IMR-90 (cell line): ENCODE data around the gene OR51E2. TPM values are rescaled to one million over a fixed set of nuclear protein-coding genes. Genes with fewer than 3 reads are reported as not detected.
A peak's percentile ranks its signal among the peaks of the same experiment; 100 is the strongest.

Experiments
- ATAC-seq: fragments of 200-7000 bp; cut with Tn5 transposase; 2 replicates; pipeline ENCODE4 v1.9.1; 2020; ENCODE audit warnings: low read depth, mild to moderate bottlenecking, moderate library complexity
- BruUV-seq: library from RNA; stranded (reverse); fragments of 400-500 nt; replicated peaks from 2 replicates; lab custom pipeline; 2021; lab: Mats Ljungman, UMichigan
- CTCF ChIA-PET: fragments of 300-600 bp; formaldehyde crosslinking; extraction: SDS; loops from one replicate; lab custom pipeline; 2021; ENCODE audit warnings: antibody characterized with exemption; lab: Yijun Ruan, JAX
- POLR2A ChIA-PET: fragments of 300-600 bp; sonication (Branson Sonifier 250); formaldehyde crosslinking; loops from one replicate; lab custom pipeline; 2022; ENCODE audit warnings: antibody characterized with exemption; ENCODE audit not compliant: unreplicated experiment; lab: Charles Lee
- DNase-seq: peaks from one replicate; pipeline ENCODE4 v3.0.0; 2013
- H2AFZ ChIP-seq: replicated peaks from 2 replicates; pipeline ENCODE3; 2013; ENCODE audit warnings: low read length, mild to moderate bottlenecking; ENCODE audit not compliant: poor library complexity
- H2AK5ac ChIP-seq: 2 replicates; pipeline ENCODE4 v1.6.1; 2013; ENCODE audit warnings: low read depth, low read length, inconsistent platforms
- H2AK9ac ChIP-seq: replicated peaks from 2 replicates; pipeline ENCODE3; 2013; ENCODE audit warnings: mild to moderate bottlenecking, low read depth, low read length, moderate library complexity; ENCODE audit not compliant: poor library complexity
- H2BK120ac ChIP-seq: 2 replicates; pipeline ENCODE4 v1.6.1; 2013; ENCODE audit warnings: low read depth, low read length, inconsistent platforms
- H2BK15ac ChIP-seq: 3 replicates; pipeline ENCODE4 v1.6.1; 2013; ENCODE audit warnings: low read depth, low read length, inconsistent platforms
- H2BK20ac ChIP-seq: 2 replicates; pipeline ENCODE4 v1.6.1; 2013; ENCODE audit warnings: low read depth, mild to moderate bottlenecking, inconsistent platforms, low read length, moderate library complexity
- H2BK5ac ChIP-seq: 2 replicates; pipeline ENCODE4 v1.6.1; 2013; ENCODE audit warnings: mild to moderate bottlenecking, low read depth, low read length, inconsistent platforms; ENCODE audit not compliant: poor library complexity, severe bottlenecking
- H3K14ac ChIP-seq: replicated peaks from 2 replicates; pipeline ENCODE4 v1.6.1; 2013; ENCODE audit warnings: low read depth, low read length, inconsistent platforms
- H3K18ac ChIP-seq: 2 replicates; pipeline ENCODE4 v1.6.1; 2013; ENCODE audit warnings: low read depth, low read length, control low read depth
- H3K23ac ChIP-seq: 2 replicates; pipeline ENCODE4 v1.6.1; 2013; ENCODE audit warnings: low read depth, low read length, inconsistent platforms
- H3K27ac ChIP-seq: 2 replicates; pipeline ENCODE4 v1.5.1; 2013; ENCODE audit warnings: mild to moderate bottlenecking, control low read depth, low read length; ENCODE audit not compliant: insufficient read depth
- H3K27me3 ChIP-seq: 2 replicates; pipeline ENCODE4 v1.6.1; 2013; ENCODE audit warnings: low read length; ENCODE audit not compliant: control insufficient read depth, insufficient read depth
- H3K36me3 ChIP-seq: 2 replicates; pipeline ENCODE4 v1.6.1; 2013; ENCODE audit warnings: low read length, mixed read lengths; ENCODE audit not compliant: control insufficient read depth, insufficient read depth
- H3K4ac ChIP-seq: 2 replicates; pipeline ENCODE4 v1.6.1; 2013; ENCODE audit warnings: low read depth, low read length, inconsistent platforms
- H3K4me1 ChIP-seq: 2 replicates; pipeline ENCODE4 v1.6.1; 2013; ENCODE audit warnings: low read length, mixed read lengths; ENCODE audit not compliant: control insufficient read depth, insufficient read depth
- H3K4me2 ChIP-seq: 2 replicates; pipeline ENCODE4 v1.6.1; 2013; ENCODE audit warnings: low read depth, mild to moderate bottlenecking, control low read depth, low read length, moderate library complexity
- H3K4me3 ChIP-seq: 2 replicates; pipeline ENCODE4 v1.5.1; 2013; ENCODE audit warnings: low read depth, mild to moderate bottlenecking, control low read depth, low read length, moderate library complexity; ENCODE audit not compliant: insufficient read depth
- H3K56ac ChIP-seq: 2 replicates; pipeline ENCODE4 v1.6.1; 2013; ENCODE audit warnings: low read length, inconsistent platforms; ENCODE audit not compliant: insufficient read depth; ENCODE audit errors: extremely low read depth
- H3K79me1 ChIP-seq, 2 experiments: 2 replicates each; pipeline ENCODE4 v1.6.1; 2013; ENCODE audit warnings: low read length in 2 of 2, inconsistent platforms in 1 of 2, low read depth in 1 of 2
- H3K9ac ChIP-seq: 2 replicates; pipeline ENCODE4 v1.6.1; 2013; ENCODE audit warnings: low read depth, low read length, control low read depth
- H3K9me1 ChIP-seq: 2 replicates; pipeline ENCODE4 v1.6.1; 2013; ENCODE audit warnings: low read length, inconsistent platforms; ENCODE audit not compliant: insufficient read depth
- H3K9me3 ChIP-seq: 2 replicates; pipeline ENCODE4 v1.6.1; 2013; ENCODE audit warnings: low read length; ENCODE audit not compliant: control insufficient read depth, insufficient read depth
- H4K20me1 ChIP-seq: 2 replicates; pipeline ENCODE4 v1.6.1; 2013; ENCODE audit warnings: low read length, inconsistent platforms; ENCODE audit not compliant: insufficient read depth
- H4K5ac ChIP-seq: 2 replicates; pipeline ENCODE4 v1.6.1; 2013; ENCODE audit warnings: mild to moderate bottlenecking, low read depth, low read length, control low read depth
- H4K8ac ChIP-seq, 2 experiments: 2 replicates each; pipeline ENCODE4 v1.6.1; 2013; ENCODE audit warnings: low read depth in 2 of 2, low read length in 2 of 2, control low read depth in 1 of 2, inconsistent platforms in 1 of 2
- H4K91ac ChIP-seq: 2 replicates; pipeline ENCODE4 v1.6.1; 2013; ENCODE audit warnings: low read depth, low read length, inconsistent platforms; ENCODE audit not compliant: insufficient read depth
- CEBPB ChIP-seq: IDR thresholded peaks from 2 replicates; pipeline ENCODE4 v1.6.1; 2012; ENCODE audit warnings: low read depth, low read length, improper control_type of control experiment
- FOS ChIP-seq: fragments of 150-350 bp; IDR thresholded peaks from 2 replicates; pipeline ENCODE4 v1.6.1; 2016; ENCODE audit warnings: low read depth, low read length
- MXI1 ChIP-seq: IDR thresholded peaks from 2 replicates; pipeline ENCODE4 v1.6.1; 2012; ENCODE audit warnings: low read depth, mild to moderate bottlenecking, low read length, moderate library complexity, borderline replicate concordance
- NFE2L2 ChIP-seq: fragments of 150-350 bp; IDR thresholded peaks from 2 replicates; pipeline ENCODE4 v1.6.1; 2016; ENCODE audit warnings: low read depth, mild to moderate bottlenecking, low read length
- RAD21 ChIP-seq: IDR thresholded peaks from 2 replicates; pipeline ENCODE4 v1.6.1; 2012; ENCODE audit warnings: low read length, improper control_type of control experiment
- WGBS, 2 experiments: methylation state at CpG; one replicate each; pipeline versions ENCODE4 v1.1.5 to v1.1.7; 2013; ENCODE audit warnings: missing lambda C conversion rate in 2 of 2; ENCODE audit not compliant: insufficient read length in 1 of 2; ENCODE audit errors: extremely low coverage in 2 of 2; 5-methylcytosine and 5-hydroxymethylcytosine counted together
- dilution Hi-C: fragments of 300-500 bp; cut with HindIII; formaldehyde crosslinking; loops from one replicate; pipeline ENCODE4 v1.14.3; 2018; ENCODE audit warnings: low sequenced_read_pairs; ENCODE audit not compliant: unreplicated experiment
- in situ Hi-C: fragments of 300-500 bp; cut with MboI; formaldehyde crosslinking; loops from 3 replicates; pipeline ENCODE4 v1.14.3; 2019; ENCODE audit warnings: low sequenced_read_pairs, inconsistent platforms, mixed read lengths
- intact Hi-C: fragments of 100-400 bp; cut with micrococcal nuclease; formaldehyde crosslinking; loops from 2 replicates; pipeline ENCODE4 v1.10.0; 2022
- polyA plus RNA-seq, 3 experiments: library from polyadenylated mRNA; depleted of rRNA; stranded (reverse); fragments of >200 nt; gene quantifications; 2 replicates each; pipeline ENCODE4 v1.2.3, GENCODE V29; 2012; ENCODE audit warnings: low replicate concordance in 1 of 3
- total RNA-seq: library from RNA; depleted of rRNA; stranded (reverse); fragments of >200 nt; gene quantifications from 2 replicates; pipeline ENCODE4 v1.2.3, GENCODE V29; 2012
- TF ChIP-seq, protein P1 (sequence below): fragments of 150-350 bp; IDR thresholded peaks from 2 replicates; pipeline ENCODE4 v1.6.1; 2017; ENCODE audit warnings: mild to moderate bottlenecking, antibody characterized with exemption, low read length, low read depth

OR51E2 gene
- total and polyA plus RNA-seq, 2 of the 4 experiments (the other 2 are of a cell fraction): 0.72 to 1.3 TPM

DNA sequence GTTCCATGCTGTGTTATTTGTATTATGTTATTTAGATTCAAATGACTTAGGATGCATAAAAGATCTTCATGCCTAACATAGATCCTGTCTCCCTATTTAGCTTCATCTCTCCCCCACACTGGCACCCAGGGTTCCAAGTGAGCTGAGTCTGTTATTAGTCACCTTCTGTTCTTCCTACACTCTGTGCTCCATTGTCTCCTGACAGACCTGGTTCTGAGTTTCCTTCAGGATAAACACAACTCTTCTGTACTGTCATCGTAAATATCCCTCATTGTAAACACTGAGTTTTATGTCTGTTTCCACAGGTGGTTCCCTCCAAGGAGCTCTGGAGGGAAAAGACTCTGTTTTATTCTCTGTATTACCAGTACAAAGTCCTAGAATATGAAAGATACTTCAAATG lies 15.6 kb upstream of the OR51E2 start:
- H3K4ac ChIP-seq: no peak overlapping the region
- H2BK5ac ChIP-seq: no peak overlapping the region
- no peaks in the 10 kb centered on the region; the same call in 1 of the 2 replicates for H3K9me1 ChIP-seq
- no peak overlapping the region for H3K56ac ChIP-seq
- H3K9me3 ChIP-seq: no peaks in the 10 kb centered on the region
- H2BK120ac ChIP-seq: no peak overlapping the region
- no peaks in the 10 kb centered on the region for H3K79me1 ChIP-seq
- H2BK15ac ChIP-seq: no peak overlapping the region
- DNase-seq (peak; percentile 21), ATAC-seq (no peak)
- in situ Hi-C loops: no loop called here
- no peaks in the 10 kb centered on the region for H4K20me1 ChIP-seq
- no peak overlapping the region for H3K14ac ChIP-seq
- POLR2A ChIA-PET: no interaction called here
- dilution Hi-C loops: no loop called here
- no peak overlapping the region for H4K91ac ChIP-seq
- no peaks in the 10 kb centered on the region for H3K27me3 ChIP-seq
- no peaks in the 10 kb centered on the region for H3K36me3 ChIP-seq
- no peak overlapping the region for H4K5ac ChIP-seq
- no peak overlapping the region for H4K8ac ChIP-seq
- no peak overlapping the region for H3K4me3 ChIP-seq
- no CpG with 5 or more reads among the region's 1 CpG for WGBS, 2 experiments
- H3K18ac ChIP-seq: no peak overlapping the region
- no peak overlapping the region for H3K27ac ChIP-seq
- no peak overlapping the region for H3K23ac ChIP-seq
- no TSS peak for BruUV-seq
- H2BK20ac ChIP-seq: no peak overlapping the region
- no peak overlapping the region for H3K9ac ChIP-seq
- no peak overlapping the region for H2AK9ac ChIP-seq
- no peak for TF ChIP-seq NFE2L2
- no peak for TF ChIP-seq MXI1
- TF ChIP-seq FOS: no peak
- no peak for TF ChIP-seq RAD21
- TF ChIP-seq, protein P1, sequence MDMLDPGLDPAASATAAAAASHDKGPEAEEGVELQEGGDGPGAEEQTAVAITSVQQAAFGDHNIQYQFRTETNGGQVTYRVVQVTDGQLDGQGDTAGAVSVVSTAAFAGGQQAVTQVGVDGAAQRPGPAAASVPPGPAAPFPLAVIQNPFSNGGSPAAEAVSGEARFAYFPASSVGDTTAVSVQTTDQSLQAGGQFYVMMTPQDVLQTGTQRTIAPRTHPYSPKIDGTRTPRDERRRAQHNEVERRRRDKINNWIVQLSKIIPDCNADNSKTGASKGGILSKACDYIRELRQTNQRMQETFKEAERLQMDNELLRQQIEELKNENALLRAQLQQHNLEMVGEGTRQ: no peak
- no peak for TF ChIP-seq CEBPB
- intact Hi-C loops: no loop called here
- no peak overlapping the region for H3K4me2 ChIP-seq
- H3K4me1 ChIP-seq: no peaks in the 10 kb centered on the region
- CTCF ChIA-PET: interaction anchor here (0.7 kb wide), 1 partner anchor 11 kb away, joined by 3 read pairs; no protein-coding TSS in a partner anchor
- H2AFZ ChIP-seq: no peak overlapping the region
- no peak overlapping the region for H2AK5ac ChIP-seq
